NCI-H1417 (cell line): ENCODE measurements around the gene SLC25A23.
A peak's percentile ranks its signal among the peaks of the same experiment; 100 is the strongest.

Experiments
- DNase-seq, 3 experiments: peaks; one replicate each; lab custom pipeline; 2025; lab: John Stamatoyannopoulos, UW

The SLC25A23 gene

DNA sequence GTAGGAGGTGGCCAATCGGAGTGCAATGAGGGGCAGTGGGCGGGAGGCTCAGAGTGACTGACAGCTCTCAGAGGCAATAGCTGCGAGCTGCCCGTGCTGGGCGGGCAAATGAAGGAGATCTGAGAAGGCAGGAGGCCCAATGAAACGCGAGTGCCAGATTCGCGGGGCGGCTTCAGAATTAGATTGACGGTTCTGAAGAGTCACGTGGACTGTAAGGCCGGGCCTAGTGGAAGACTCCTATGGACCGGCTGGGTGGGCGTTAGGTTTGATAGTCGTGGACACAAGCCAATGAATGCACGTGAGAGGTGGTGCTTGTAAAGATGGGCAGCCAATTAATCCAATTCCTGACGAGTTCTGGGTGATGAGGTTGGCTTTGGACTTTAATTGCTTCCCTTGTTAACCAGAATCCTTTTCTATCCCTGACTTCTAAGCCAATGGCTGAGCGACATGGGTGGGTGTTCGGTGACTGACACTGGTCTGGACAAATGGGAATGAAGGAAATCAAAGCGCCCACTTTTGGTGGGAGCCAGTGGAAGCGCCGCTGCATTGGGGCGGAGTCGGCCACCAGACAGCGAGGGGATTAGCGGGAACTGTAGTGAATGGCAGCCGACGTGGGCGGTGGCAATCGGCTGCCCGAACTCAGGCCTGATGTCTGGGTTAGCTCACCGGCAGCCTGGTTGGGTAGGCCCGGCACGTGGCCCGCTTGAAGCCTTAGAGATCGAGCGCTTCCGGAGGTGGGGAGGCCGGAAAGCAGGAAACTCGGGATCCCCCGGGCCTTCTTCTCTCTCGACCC is 34.5 kb downstream of the SLC25A23 start:
- DNase-seq = peak; percentile 96 to 100 (median 100)

DNA sequence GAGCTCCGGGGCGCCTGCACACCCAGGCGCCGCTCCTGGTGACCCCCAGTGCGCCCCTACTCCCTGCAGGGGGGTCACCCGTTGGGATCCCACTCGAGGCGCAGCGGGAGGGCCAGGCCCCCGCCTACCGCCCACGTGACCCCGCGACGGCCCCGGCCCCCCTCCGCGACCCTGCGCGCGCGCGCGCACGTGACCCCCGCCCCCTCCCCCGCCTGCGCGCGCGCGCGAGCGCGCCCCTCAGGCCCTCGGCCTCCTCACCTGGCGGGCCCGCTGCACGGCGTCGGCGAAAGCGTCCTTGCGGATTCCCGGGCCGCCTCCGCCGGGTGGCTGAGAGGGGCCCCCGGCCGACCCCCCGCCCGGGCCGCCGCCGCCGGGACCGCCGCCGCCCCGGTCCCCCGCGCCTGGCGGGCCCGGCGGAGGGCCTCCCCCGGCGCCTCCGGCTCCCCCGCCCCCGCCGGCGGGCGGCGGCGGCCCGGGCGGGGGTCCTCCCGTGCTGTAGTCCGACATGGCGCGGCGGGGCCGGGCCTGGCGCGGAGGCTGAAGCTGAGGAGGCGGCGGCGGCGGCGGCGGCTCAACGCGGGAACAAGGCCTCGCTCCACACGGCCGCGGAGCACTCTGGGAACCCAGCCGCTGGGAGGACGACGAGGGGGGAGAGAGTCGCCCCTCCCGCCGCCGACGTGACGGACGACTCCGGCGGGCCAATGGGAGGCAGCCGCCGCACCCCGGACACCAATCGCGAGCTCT is 35.2 kb downstream of the SLC25A23 start, which contains the start of gene KHSRP:
KHSRP (minus strand) TSS at position 617 of the 744 bp plus-strand sequence; CDS start at position 507, 110 bp downstream.
- DNase-seq = peak in 2 of 3 experiments; percentile 41 to 57

GRCh38 chr19:6423499-6424194 is 35.9 kb downstream of the SLC25A23 start:
- DNase-seq = peak in 1 of 3 experiments; percentile 41

DNA sequence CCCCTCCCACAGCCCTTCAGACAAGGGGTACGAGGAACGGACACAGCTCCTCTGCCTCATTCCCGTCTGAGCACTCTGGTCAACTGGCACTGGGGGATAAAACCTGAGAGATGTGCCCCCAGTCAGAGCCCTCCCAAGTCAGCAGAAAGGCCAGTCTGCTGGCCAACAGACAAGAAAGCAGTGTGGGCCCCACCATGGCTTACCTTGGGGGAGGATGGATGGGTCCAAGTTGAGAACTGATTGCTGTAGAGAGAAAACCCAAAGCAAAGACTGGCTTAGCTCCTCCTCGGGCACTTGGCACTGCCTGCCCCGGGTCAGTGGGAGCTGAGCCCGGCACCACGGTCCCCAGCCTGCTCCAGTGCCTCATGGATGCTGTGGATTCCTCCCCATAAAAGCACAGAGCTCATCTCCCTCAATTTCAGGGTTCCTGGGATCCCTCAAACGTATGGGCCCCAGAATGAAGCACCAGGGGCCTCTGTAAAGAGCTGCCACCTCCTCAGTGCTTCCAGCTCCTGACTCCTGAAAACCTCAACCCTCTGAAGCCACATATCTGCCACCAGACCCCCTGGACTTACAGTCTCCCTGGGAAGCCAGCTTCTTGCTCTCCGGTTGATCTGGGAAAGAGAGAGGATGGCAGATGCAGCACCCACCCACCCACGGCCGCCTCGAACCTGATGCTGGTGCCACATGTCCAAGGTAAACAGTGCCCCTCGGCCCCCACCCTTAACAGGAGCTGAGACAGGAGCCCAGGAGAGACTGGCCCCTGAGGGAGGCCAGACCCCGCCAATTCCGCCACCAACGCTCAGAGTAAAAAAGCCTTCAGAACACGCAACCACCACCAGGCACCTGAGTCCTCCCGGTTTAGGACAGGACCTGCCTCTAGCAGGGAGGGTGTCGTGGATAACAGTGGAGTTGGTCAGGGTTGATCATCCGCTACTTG is 38.2 kb downstream of the SLC25A23 start:
- no peak for DNase-seq

GRCh38 chr19:6418562-6418932 is 41.0 kb downstream of the SLC25A23 start:
- DNase-seq = no peak

DNA sequence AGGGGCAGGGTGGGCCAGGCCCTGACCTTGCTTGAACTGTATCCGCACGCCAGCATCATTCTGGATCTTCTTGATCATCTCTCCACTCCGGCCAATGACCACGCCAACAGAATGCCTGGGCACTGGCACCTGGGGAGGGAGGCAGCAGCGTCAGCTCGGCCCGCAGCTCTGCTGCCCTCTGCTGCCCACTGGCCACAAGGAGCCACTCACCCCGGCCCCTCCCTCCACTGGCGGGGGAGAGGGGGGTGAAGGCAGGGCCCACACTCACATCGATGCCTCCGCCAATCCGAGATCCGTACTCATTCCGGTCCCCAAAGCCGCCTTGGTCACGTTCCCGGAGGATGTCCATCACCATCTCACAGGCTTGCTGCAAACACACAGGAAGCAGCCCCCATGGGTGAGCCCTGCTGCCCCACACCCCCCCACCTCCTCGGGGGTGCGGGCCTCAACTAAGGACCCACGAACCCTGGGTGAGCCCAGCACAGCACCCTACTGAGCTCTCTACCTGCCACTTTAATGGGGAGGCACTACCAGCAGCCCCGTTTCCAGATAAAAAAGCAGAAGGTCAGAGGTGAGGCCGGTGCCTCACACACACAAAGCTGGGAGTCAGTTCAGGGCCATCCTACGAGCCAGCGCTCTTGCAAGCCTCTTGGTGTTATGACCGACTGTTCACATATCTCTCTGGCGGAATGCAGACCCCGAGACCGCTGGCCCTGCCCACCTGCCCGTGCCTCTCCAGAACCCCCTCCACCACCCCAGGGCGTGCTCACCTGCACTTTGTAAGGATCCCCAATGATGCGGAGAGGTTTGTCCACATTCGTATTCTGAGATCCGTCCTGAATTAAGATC is 41.7 kb downstream of the SLC25A23 start:
- peak in 1 of 3 experiments; percentile 15 for DNase-seq

DNA sequence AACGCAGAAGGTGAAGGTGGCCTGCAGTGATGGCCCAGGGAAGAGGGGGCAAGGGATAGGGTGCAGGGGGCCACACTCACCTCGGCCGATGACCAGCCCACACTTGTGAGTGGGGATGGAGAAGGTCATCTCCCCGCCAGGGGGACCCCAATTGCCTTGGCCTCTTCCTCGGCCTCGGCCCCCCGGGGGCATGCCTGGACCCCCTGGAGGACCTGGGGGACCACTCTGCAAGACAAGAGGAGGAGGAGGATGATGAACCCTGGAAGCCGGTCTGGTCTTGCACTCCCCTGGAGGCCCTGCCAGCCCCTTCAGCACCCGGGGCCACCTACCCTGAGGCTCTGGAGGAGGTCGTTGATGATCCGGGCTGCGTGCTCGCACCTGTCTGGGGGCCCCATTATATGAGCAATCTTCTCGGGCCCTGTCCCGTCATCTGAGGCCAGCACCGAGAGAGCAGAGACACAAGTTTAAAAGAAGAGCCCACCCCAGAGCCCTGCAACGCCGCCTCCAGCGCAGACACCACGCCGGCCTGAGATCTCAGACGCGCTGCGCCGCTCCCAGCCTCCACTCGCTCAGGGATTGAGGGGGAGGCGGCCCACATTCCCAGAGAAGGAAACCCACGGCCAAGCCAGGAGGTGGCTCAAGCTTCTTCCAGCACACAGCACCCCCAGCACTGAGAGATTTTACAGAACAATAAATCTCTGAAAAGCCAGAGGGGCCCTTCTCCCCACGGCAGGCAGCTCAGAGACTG is 42.8 kb downstream of the SLC25A23 start:
- no peak for DNase-seq

DNA sequence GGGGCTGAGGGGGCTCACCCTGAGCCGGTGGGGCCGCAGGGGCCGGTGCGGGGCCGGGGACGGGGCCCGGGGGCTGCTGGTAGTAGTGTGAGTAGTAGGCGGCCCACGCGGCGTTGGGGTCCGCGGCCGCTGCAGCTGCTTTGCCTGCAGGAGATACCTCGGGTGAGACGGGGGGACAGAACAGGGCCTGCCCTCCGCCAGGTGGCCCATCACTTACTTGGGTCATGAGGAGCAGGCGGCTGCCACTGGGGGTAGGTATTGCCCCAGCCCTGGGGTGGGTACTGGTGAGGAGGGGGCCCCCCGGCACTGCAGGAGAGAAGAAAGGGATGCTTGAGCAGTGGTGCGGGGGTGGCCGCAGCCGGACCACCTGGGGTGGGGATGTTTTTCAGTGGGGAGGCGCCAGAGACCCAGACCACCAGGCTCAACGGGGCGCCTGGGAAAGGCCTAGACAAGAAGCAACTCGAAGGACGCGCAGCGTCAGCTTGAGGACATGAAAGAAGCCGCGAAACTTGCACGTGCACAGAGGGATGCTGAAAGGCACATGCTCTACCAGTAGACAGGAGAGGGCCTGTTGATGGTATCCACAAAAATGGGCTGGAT is 43.9 kb downstream of the SLC25A23 start:
- no peak for DNase-seq

- DNase-seq = no peak
Measured at GRCh38 chr19:6414793-6415590, 44.6 kb downstream of the SLC25A23 start.

DNA sequence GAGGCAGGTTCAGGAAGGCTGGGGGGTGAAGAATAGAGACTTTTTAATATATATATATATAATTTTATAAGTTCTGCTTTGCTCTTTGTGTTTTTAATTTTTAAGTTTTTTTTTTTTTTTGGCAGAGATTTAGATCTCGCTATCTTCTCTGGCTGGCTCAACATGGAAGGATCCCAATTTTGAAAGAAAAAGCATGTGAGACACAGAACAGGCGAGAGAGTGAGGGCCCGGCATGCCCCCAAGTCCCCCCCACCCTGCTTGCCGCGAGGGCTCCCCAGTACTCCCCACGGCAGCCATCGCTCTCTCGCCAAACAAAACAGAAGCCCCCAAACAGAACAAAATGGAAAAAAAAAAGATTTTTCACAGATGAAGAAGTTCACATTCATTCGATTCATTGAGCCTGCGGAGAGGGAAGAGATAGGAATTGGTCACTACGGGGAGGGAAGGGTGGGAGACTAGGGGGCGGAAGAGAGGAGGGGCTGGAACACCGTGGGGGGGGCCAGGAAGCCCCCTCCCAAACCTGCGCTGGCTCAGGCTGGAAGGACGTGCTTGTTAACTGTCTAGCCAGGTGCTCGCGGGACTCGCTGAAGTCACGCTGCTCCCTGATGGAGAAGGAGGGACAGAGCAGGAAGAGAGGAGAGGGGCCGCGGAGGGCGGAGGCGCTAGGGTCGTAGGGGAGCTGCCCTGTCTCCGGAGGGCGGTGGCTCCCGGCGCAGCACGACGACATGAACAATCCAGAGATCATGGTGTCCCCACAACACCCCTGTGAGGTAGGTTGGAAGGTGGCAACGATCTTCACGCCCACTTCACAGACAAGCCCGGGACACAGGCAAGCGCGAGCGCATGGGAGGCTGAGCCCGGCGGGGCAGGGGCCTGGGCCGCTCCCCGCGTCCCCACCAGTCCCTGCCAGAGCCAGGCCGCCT is 45.6 kb downstream of the SLC25A23 start:
- no peak for DNase-seq

DNA sequence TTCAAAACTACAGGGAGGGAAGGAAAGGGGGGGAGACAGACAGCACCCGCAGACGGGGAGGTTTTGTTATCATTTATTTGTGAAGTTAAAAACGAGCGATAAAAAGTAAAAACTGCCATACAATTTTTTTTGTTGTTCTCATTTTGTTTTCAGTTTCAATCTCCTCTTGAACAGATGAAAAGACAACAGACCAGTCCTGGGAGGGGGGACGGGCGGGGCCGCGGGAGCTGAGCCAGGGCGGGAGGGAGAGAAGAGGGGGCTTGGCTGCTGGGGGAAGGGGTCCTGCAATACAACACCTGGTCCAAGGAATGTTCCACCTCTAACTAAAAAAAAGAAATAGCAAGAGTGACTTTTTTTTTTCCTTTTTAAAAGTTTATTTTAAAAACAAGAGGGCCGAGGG is 46.3 kb downstream of the SLC25A23 start:
- no peak for DNase-seq

GRCh38 chr19:6412447-6413091 is 47.0 kb downstream of the SLC25A23 start:
- peak in 1 of 3 experiments; percentile 39 for DNase-seq

GRCh38 chr19:6412061-6412446 is 47.5 kb downstream of the SLC25A23 start:
- peak in 1 of 3 experiments; percentile 39 for DNase-seq

- no peak for DNase-seq
Measured at GRCh38 chr19:6409346-6409745, 50.2 kb downstream of the SLC25A23 start.

- DNase-seq = no peak
Measured at GRCh38 chr19:6406401-6406800, 53.2 kb downstream of the SLC25A23 start.

GRCh38 chr19:6402837-6403608 is 56.6 kb downstream of the SLC25A23 start:
- peak in 2 of 3 experiments; percentile 30 to 68 for DNase-seq
